ENCODE measurements around the gene CLPX. TPM values are rescaled to one million over a fixed set of nuclear protein-coding genes. Genes with fewer than 3 reads are reported as not detected.
A peak's percentile ranks its signal among the peaks of the same experiment; 100 is the strongest.

CLPX gene
- total and polyA plus RNA-seq, 2 donors (not counting 1 experiment from before 2014, with no cell fraction given): 16.6 to 54.5 TPM

GRCh38 chr15:65134538-65134937 lies 50.6 kb downstream of the CLPX start:
- ATAC-seq (ENCODE audit: low read depth): no peak
- H3K9me3 ChIP-seq (ENCODE audit: control extremely low read depth in 1 of 3, control insufficient read depth in 2 of 3, insufficient read depth in 1 of 3, low read length in 2 of 3): peaks cover 0 to 5% (median 5%) of the 10 kb centered on the region in 3 donors
- ChIA-PET CTCF (interaction anchor here (0.6 kb wide), 1 partner anchor 32 kb away, joined by 3 read pairs; no protein-coding TSS in a partner anchor), POLR2A (interaction anchor here (1.5 kb wide), 1 partner anchor 51 kb away, joined by 3 read pairs; the partner anchor contains the start of gene CLPX)
- DNase-seq: no peak
- peak overlapping the region; percentile 86 for H3K4me2 ChIP-seq (replicated peaks; ENCODE audit: low read depth, low read length, poor library complexity, severe bottlenecking)
- H3K4me3 ChIP-seq (ENCODE audit: control extremely low read depth in 1 of 5, extremely low read depth in 1 of 5, insufficient read depth in 1 of 5, low read depth in 2 of 5, low read length in 4 of 5): no peak overlapping the region
- H3K27ac ChIP-seq (ENCODE audit: low read length in 2 of 2): no peak overlapping the region
- H3K36me3 ChIP-seq (replicated peaks in 1 of 2; ENCODE audit: control extremely low read depth in 1 of 2, control insufficient read depth in 1 of 2, extremely low read depth in 1 of 2, insufficient read depth in 2 of 2, low read length in 1 of 2): peaks cover 0 to 8% of the 10 kb centered on the region in 2 experiments
- no peaks in the 10 kb centered on the region for H3K27me3 Mint-ChIP-seq
- intact Hi-C loops (cut with micrococcal nuclease): loop anchor here (5.0 kb wide), 1 partner anchor 1363 kb away; the partner anchor contains the start of gene SNAPC5
- 98% methylated on average over 4 of the region's 8 CpGs for WGBS (ENCODE audit: insufficient coverage)
- no peak overlapping the region for H3K9ac ChIP-seq (ENCODE audit: low read length)
- H3K9me3 Mint-ChIP-seq (ENCODE audit: insufficient read depth): peaks cover 2% of the 10 kb centered on the region
- no peak overlapping the region for H2AFZ ChIP-seq (ENCODE audit: insufficient read depth, low read depth, low read length, poor library complexity, severe bottlenecking)
- H3K79me2 ChIP-seq (ENCODE audit: control insufficient read depth, insufficient read depth, low read length): peaks cover 34% of the 10 kb centered on the region
- peak overlapping the region; percentile 93 for H3K4me3 Mint-ChIP-seq
- peaks cover 13 to 19% of the 10 kb centered on the region in 2 donors for H3K4me1 ChIP-seq (ENCODE audit: control insufficient read depth in 2 of 2, insufficient read depth in 2 of 2, low read length in 2 of 2)
- H3K27ac Mint-ChIP-seq: no peak overlapping the region
- TF ChIP-seq CTCF (IDR thresholded peaks at IDR 0.05): no peak
- no peak for TF ChIP-seq EZH2 (IDR thresholded peaks at IDR 0.05; ENCODE audit: borderline replicate concordance, insufficient read depth, low read depth, low read length, poor library complexity, severe bottlenecking)
- peaks cover 24% of the 10 kb centered on the region for H3K4me1 Mint-ChIP-seq
- H4K20me1 ChIP-seq (ENCODE audit: control insufficient read depth, insufficient read depth, low read length, poor library complexity, severe bottlenecking): peaks cover 16% of the 10 kb centered on the region
- H3K27me3 ChIP-seq (replicated peaks in 1 of 4; ENCODE audit: control extremely low read depth in 1 of 4, control insufficient read depth in 3 of 4, insufficient read depth in 4 of 4, low read length in 3 of 4): no peaks in the 10 kb centered on the region

DNA sequence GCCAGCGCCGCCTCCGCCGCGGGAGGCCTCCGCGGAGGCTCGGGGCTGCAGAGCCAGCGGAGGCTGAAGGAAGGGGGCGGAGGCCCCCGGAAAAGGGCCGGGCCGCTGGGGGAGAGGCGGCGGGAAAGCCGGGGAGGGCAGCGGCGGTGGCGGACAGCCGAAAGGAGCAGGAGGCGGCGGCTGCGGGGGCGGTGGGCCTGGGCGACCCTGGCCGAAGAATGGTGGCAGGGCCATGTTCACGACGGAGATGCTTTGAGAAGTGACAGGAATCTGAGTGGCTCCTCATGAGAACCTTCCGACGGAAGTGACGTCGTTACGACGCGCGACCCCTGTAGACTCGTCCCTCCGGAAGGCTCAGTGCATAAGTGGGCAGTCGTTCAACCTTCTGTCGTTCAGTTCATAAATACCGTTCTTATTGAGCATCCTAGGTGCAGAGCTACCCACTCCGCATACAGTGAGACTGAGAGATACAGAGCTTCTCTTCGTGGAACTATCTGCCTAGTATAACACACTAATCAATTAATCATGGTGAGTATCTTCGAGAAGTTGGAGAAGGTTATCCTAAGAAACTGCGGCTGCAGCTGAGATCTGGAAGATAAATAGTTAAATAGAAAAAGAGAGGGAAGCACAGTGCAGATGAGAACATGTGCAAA lies 51.5 kb downstream of the CLPX start, which contains the start of gene PDCD7:
Gene PDCD7, minus strand, starts transcription at position 261 of the 653 bp plus-strand sequence. Its CDS starts 27 bp downstream, at position 234.
- no peaks in the 10 kb centered on the region for H3K27me3 Mint-ChIP-seq
- H3K27ac ChIP-seq (ENCODE audit: low read length in 2 of 2): peak within 1 kb of the TSS; percentile 53 to 88
- H4K20me1 ChIP-seq (ENCODE audit: control insufficient read depth, insufficient read depth, low read length, poor library complexity, severe bottlenecking): peaks cover 24% of the 10 kb centered on the region
- peaks cover 28% of the 10 kb centered on the region for H3K4me1 Mint-ChIP-seq
- peak within 1 kb of the TSS; percentile 93 for H3K4me3 Mint-ChIP-seq
- H3K9me3 ChIP-seq (ENCODE audit: control extremely low read depth in 1 of 3, control insufficient read depth in 2 of 3, insufficient read depth in 1 of 3, low read length in 2 of 3): peaks cover 0 to 5% (median 5%) of the 10 kb centered on the region in 3 donors
- DNase-seq (peak; percentile 92), ATAC-seq (ENCODE audit: low read depth) (peak; percentile 93)
- ChIA-PET CTCF (no interaction called here), POLR2A (interaction anchor here (0.9 to 1.5 kb wide), 2 partner anchors 51 to 152 kb away, joined by 3 read pairs; partner anchors contain the start of gene CLPX)
- H3K27ac Mint-ChIP-seq: peak within 1 kb of the TSS; percentile 95
- peaks cover 4 to 17% of the 10 kb centered on the region in 2 experiments for H3K36me3 ChIP-seq (replicated peaks in 1 of 2; ENCODE audit: control extremely low read depth in 1 of 2, control insufficient read depth in 1 of 2, extremely low read depth in 1 of 2, insufficient read depth in 2 of 2, low read length in 1 of 2)
- H3K27me3 ChIP-seq (replicated peaks in 1 of 4; ENCODE audit: control extremely low read depth in 1 of 4, control insufficient read depth in 3 of 4, insufficient read depth in 4 of 4, low read length in 3 of 4): no peaks in the 10 kb centered on the region
- WGBS (ENCODE audit: insufficient coverage): under 1% methylated on average over 40 of the region's 45 CpGs
- H3K9ac ChIP-seq (ENCODE audit: low read length): peak within 1 kb of the TSS; percentile 80
- peaks cover 2% of the 10 kb centered on the region for H3K9me3 Mint-ChIP-seq (ENCODE audit: insufficient read depth)
- H2AFZ ChIP-seq (ENCODE audit: insufficient read depth, low read depth, low read length, poor library complexity, severe bottlenecking): peak within 1 kb of the TSS; percentile 91
- H3K4me3 ChIP-seq (ENCODE audit: control extremely low read depth in 1 of 5, extremely low read depth in 1 of 5, insufficient read depth in 1 of 5, low read depth in 2 of 5, low read length in 4 of 5): peak within 1 kb of the TSS; percentile 55 to 90 (median 67)
- H3K79me2 ChIP-seq (ENCODE audit: control insufficient read depth, insufficient read depth, low read length): peaks cover 40% of the 10 kb centered on the region
- peak within 1 kb of the TSS; percentile 86 for H3K4me2 ChIP-seq (replicated peaks; ENCODE audit: low read depth, low read length, poor library complexity, severe bottlenecking)
- TF ChIP-seq EZH2 (IDR thresholded peaks at IDR 0.05; ENCODE audit: borderline replicate concordance, insufficient read depth, low read depth, low read length, poor library complexity, severe bottlenecking): no peak
- TF ChIP-seq CTCF (IDR thresholded peaks at IDR 0.05): no peak
- peaks cover 13 to 19% of the 10 kb centered on the region in 2 donors for H3K4me1 ChIP-seq (ENCODE audit: control insufficient read depth in 2 of 2, insufficient read depth in 2 of 2, low read length in 2 of 2)
- intact Hi-C loops (cut with micrococcal nuclease): loop anchor here (1.0 to 5.0 kb wide), 6 partner anchors 52 to 1364 kb away; partner anchors contain the start of genes CLPX, MTFMT, RNU5A-1 and RNU5B-1
